H1 (cell line): ENCODE measurements around the gene GALNT6. TPM values are rescaled to one million over a fixed set of nuclear protein-coding genes. Genes with fewer than 3 reads are reported as not detected.

Experiments
- PHF8 ChIP-seq: fragments of 200-600 bp; sonication (generic); conservative IDR thresholded peaks from 2 replicates; pipeline ENCODE4 v1.7.1; 2012; ENCODE audit warnings: low read depth, mild to moderate bottlenecking, inconsistent platforms, low read length, moderate library complexity
- RBBP5 ChIP-seq: IDR thresholded peaks from 2 replicates; pipeline ENCODE4 v1.7.1; 2012; ENCODE audit warnings: low read depth, mild to moderate bottlenecking, inconsistent platforms, low read length, moderate library complexity, borderline replicate concordance
- TCF12 ChIP-seq: IDR thresholded peaks from 2 replicates; pipeline ENCODE4 v1.6.1; 2011; ENCODE audit warnings: low read depth, mild to moderate bottlenecking, low read length
- TEAD4 ChIP-seq: IDR thresholded peaks from 2 replicates; pipeline ENCODE4 v1.6.1; 2012; ENCODE audit warnings: low read depth, low read length, inconsistent platforms, mixed read lengths
- polyA plus RNA-seq, 7 experiments: library from polyadenylated mRNA; depleted of rRNA in 3 of 7; stranded (reverse) in 5 of 7; unstranded in 2 of 7; fragments of >200 nt in 5 of 7; fragments of 200-250 nt in 2 of 7; gene quantifications; 1 replicate in 5 of 7; 2 replicates in 1 of 7; 4 replicates in 1 of 7; pipeline versions ENCODE4 v1.2.1 to v1.2.3, GENCODE V29; 2011 to 2013; ENCODE audit warnings: missing spikeins in 2 of 7, mixed read lengths in 2 of 7
- total RNA-seq: library from RNA; stranded (reverse); fragmentation: NEBNext Ultra II Directional; extraction: Animal tissue kit (Norgen Biotek cat#: 25700); gene quantifications from 2 replicates; pipeline ENCODE4 v1.2.1, GENCODE V29; 2021
- TF ChIP-seq, protein P1 (sequence below): fragments of 300-600 bp; sonication (generic); IDR thresholded peaks from 2 replicates; pipeline ENCODE4 v1.7.1; 2012; ENCODE audit warnings: low read length, moderate library complexity, mild to moderate bottlenecking, inconsistent platforms; ENCODE audit not compliant: insufficient replicate concordance
- TF ChIP-seq, protein P2 (sequence below): IDR thresholded peaks from 2 replicates; pipeline ENCODE4 v1.6.1; 2012; ENCODE audit warnings: inconsistent platforms

GALNT6 gene
- total and polyA plus RNA-seq, 2 of the 8 experiments (the other 6 are each of a cell fraction or from before 2014, with no cell fraction given): 5.8 to 10.7 TPM

DNA sequence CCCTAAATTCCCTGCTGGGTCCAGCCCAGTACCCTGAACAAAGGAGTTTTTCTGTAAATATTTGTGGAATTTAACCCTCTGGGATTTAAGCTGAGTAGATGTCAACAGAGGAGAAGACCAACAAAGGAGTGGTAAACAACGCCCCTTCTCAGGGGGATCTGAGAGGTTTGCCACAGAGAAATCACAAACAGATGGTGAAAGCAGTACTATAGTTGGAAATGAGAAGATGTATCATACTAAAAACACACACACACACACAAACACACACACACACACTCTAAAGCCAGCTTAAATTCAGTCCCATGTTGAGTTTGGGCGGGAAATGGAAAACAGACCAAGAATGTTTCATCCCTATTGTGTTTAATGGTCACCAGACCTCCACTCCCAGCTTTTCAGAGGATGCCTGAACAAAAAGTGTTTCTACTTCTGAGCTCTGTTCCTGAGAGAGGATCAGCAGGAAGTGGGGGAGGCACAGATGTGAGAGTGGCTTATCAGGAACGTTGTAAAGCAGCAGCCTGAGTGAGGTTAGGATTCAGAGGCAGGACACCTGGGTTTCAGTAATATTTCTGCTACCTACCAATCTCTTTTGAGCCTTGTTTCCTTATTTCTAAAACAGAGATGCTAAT lies 70.4 kb downstream of the GALNT6 start (continued):
- TF ChIP-seq, protein P1, sequence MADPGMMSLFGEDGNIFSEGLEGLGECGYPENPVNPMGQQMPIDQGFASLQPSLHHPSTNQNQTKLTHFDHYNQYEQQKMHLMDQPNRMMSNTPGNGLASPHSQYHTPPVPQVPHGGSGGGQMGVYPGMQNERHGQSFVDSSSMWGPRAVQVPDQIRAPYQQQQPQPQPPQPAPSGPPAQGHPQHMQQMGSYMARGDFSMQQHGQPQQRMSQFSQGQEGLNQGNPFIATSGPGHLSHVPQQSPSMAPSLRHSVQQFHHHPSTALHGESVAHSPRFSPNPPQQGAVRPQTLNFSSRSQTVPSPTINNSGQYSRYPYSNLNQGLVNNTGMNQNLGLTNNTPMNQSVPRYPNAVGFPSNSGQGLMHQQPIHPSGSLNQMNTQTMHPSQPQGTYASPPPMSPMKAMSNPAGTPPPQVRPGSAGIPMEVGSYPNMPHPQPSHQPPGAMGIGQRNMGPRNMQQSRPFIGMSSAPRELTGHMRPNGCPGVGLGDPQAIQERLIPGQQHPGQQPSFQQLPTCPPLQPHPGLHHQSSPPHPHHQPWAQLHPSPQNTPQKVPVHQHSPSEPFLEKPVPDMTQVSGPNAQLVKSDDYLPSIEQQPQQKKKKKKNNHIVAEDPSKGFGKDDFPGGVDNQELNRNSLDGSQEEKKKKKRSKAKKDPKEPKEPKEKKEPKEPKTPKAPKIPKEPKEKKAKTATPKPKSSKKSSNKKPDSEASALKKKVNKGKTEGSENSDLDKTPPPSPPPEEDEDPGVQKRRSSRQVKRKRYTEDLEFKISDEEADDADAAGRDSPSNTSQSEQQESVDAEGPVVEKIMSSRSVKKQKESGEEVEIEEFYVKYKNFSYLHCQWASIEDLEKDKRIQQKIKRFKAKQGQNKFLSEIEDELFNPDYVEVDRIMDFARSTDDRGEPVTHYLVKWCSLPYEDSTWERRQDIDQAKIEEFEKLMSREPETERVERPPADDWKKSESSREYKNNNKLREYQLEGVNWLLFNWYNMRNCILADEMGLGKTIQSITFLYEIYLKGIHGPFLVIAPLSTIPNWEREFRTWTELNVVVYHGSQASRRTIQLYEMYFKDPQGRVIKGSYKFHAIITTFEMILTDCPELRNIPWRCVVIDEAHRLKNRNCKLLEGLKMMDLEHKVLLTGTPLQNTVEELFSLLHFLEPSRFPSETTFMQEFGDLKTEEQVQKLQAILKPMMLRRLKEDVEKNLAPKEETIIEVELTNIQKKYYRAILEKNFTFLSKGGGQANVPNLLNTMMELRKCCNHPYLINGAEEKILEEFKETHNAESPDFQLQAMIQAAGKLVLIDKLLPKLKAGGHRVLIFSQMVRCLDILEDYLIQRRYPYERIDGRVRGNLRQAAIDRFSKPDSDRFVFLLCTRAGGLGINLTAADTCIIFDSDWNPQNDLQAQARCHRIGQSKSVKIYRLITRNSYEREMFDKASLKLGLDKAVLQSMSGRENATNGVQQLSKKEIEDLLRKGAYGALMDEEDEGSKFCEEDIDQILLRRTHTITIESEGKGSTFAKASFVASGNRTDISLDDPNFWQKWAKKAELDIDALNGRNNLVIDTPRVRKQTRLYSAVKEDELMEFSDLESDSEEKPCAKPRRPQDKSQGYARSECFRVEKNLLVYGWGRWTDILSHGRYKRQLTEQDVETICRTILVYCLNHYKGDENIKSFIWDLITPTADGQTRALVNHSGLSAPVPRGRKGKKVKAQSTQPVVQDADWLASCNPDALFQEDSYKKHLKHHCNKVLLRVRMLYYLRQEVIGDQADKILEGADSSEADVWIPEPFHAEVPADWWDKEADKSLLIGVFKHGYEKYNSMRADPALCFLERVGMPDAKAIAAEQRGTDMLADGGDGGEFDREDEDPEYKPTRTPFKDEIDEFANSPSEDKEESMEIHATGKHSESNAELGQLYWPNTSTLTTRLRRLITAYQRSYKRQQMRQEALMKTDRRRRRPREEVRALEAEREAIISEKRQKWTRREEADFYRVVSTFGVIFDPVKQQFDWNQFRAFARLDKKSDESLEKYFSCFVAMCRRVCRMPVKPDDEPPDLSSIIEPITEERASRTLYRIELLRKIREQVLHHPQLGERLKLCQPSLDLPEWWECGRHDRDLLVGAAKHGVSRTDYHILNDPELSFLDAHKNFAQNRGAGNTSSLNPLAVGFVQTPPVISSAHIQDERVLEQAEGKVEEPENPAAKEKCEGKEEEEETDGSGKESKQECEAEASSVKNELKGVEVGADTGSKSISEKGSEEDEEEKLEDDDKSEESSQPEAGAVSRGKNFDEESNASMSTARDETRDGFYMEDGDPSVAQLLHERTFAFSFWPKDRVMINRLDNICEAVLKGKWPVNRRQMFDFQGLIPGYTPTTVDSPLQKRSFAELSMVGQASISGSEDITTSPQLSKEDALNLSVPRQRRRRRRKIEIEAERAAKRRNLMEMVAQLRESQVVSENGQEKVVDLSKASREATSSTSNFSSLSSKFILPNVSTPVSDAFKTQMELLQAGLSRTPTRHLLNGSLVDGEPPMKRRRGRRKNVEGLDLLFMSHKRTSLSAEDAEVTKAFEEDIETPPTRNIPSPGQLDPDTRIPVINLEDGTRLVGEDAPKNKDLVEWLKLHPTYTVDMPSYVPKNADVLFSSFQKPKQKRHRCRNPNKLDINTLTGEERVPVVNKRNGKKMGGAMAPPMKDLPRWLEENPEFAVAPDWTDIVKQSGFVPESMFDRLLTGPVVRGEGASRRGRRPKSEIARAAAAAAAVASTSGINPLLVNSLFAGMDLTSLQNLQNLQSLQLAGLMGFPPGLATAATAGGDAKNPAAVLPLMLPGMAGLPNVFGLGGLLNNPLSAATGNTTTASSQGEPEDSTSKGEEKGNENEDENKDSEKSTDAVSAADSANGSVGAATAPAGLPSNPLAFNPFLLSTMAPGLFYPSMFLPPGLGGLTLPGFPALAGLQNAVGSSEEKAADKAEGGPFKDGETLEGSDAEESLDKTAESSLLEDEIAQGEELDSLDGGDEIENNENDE: peak; percentile 22
- TF ChIP-seq TCF12 (no peak), PHF8 (no peak), TEAD4 (peak; percentile 71; the same call in 1 of the 2 replicates), RBBP5 (0 out of 2 replicates have a peak, but pooled peaks have one; percentile 62)
- TF ChIP-seq, protein P2, sequence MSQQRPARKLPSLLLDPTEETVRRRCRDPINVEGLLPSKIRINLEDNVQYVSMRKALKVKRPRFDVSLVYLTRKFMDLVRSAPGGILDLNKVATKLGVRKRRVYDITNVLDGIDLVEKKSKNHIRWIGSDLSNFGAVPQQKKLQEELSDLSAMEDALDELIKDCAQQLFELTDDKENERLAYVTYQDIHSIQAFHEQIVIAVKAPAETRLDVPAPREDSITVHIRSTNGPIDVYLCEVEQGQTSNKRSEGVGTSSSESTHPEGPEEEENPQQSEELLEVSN: peak; percentile 71; the same call in 1 of the 2 replicates
